OCI-LY7 (cell line): ENCODE results near the gene MRGPRE.

Source experiments
- CTCF ChIP-seq: fragments of 200-600 bp; sonication (generic); conservative IDR thresholded peaks from 2 replicates; pipeline ENCODE4 v1.5.1; 2014; ENCODE audit warnings: mild to moderate bottlenecking, antibody characterized with exemption, low read length, moderate library complexity, mixed read lengths
- EZH2phosphoT487 ChIP-seq: fragments of 200-600 bp; sonication (generic); IDR thresholded peaks from 2 replicates; pipeline ENCODE4 v1.6.1; 2018; ENCODE audit warnings: low read depth, borderline replicate concordance, mild to moderate bottlenecking, mixed run types, antibody characterized with exemption, low read length, moderate library complexity, mixed read lengths

- no peak for TF ChIP-seq CTCF
- TF ChIP-seq EZH2phosphoT487, result no peak
Observed at GRCh38 chr11:3229673-3230630, 2.3 kb downstream of the MRGPRE start.
